Lung (tissue), 12 donors: ENCODE measurements around the gene HMGN4. TPM values are rescaled to one million over a fixed set of nuclear protein-coding genes. Genes with fewer than 3 reads are reported as not detected.
A peak's percentile ranks its signal among the peaks of the same experiment; 100 is the strongest.

Source experiments
- ATAC-seq: fragments of 200-7000 bp; cut with Tn5 transposase; one replicate; pipeline ENCODE4 v1.9.1; 2020; ENCODE audit warnings: moderate number of reproducible peaks; ENCODE audit not compliant: insufficient read depth, low FRiP score
- DNase-seq, 3 donors: peaks; one replicate each; pipeline ENCODE4 v3.0.0-alpha.2; 2013 to 2017
- H3K27ac ChIP-seq, 2 donors: one replicate each; pipeline ENCODE4 v1.5.1; 2013; ENCODE audit warnings: mild to moderate bottlenecking in 2 of 2, moderate library complexity in 2 of 2, control low read depth in 1 of 2, inconsistent platforms in 1 of 2, low read depth in 1 of 2, low read length in 1 of 2
- H3K27me3 ChIP-seq, 3 donors: one replicate each; pipeline ENCODE4 v1.5.1; 2013; ENCODE audit warnings: low read length in 2 of 3; ENCODE audit not compliant: control insufficient read depth in 3 of 3, insufficient read depth in 3 of 3
- H3K36me3 ChIP-seq, 4 donors: one replicate each; pipeline ENCODE4 v1.5.1; 2013; ENCODE audit warnings: low read length in 4 of 4, mild to moderate bottlenecking in 1 of 4, moderate library complexity in 1 of 4; ENCODE audit not compliant: control insufficient read depth in 4 of 4, insufficient read depth in 4 of 4
- H3K4me1 ChIP-seq, 5 donors: one replicate each; pipeline ENCODE4 v1.5.1; 2013; ENCODE audit warnings: low read length in 5 of 5, mild to moderate bottlenecking in 2 of 5, moderate library complexity in 1 of 5; ENCODE audit not compliant: control insufficient read depth in 5 of 5, insufficient read depth in 5 of 5
- H3K4me3 ChIP-seq: one replicate; pipeline ENCODE4 v1.5.1; 2013; ENCODE audit warnings: mild to moderate bottlenecking, control low read depth, moderate library complexity
- H3K9ac ChIP-seq, 2 donors: one replicate each; pipeline ENCODE4 v1.5.1; 2013; ENCODE audit warnings: low read length in 2 of 2, control low read depth in 1 of 2; ENCODE audit not compliant: insufficient read depth in 1 of 2
- H3K9me3 ChIP-seq, 4 donors: one replicate each; pipeline ENCODE4 v1.5.1; 2013; ENCODE audit warnings: low read length in 3 of 4, mild to moderate bottlenecking in 1 of 4, moderate library complexity in 1 of 4; ENCODE audit not compliant: control insufficient read depth in 4 of 4, insufficient read depth in 3 of 4
- CTCF ChIP-seq: IDR thresholded peaks from 2 replicates; pipeline ENCODE4 v1.5.1; 2012; ENCODE audit warnings: mild to moderate bottlenecking; ENCODE audit errors: control extremely low read depth, extremely low read depth
- WGBS, 2 donors: extraction: QIAGEN DNeasy Blood & Tissue Kit; methylation state at CpG; one replicate each; pipeline ENCODE4 v1.1.7; 2013; 5-methylcytosine and 5-hydroxymethylcytosine counted together
- polyA plus RNA-seq, 2 donors: library from polyadenylated mRNA; stranded (reverse); fragments of 200-250 nt; gene quantifications; one replicate each; pipeline ENCODE4 v1.2.1, GENCODE V29; 2013
- total RNA-seq, 2 donors: library from RNA; depleted of rRNA in 1 of 2; stranded (reverse); fragments of >200 nt in 1 of 2; gene quantifications; one replicate each; pipeline ENCODE4 v1.2.1, GENCODE V29; 2014 to 2021
- donor health status: control.
- donor health status: control.
- donor health status: Bipolar disorder and iron deficiency.
- donor health status: healthy.
- donor health status: DM: yes; HTN: yes; CAD: no.

The HMGN4 gene
- total and polyA plus RNA-seq, 4 donors = 16.1 to 73.3 (median 54.2) TPM

GRCh38 chr6:26553635-26554446, 15.7 kb downstream of the HMGN4 start:
- ATAC-seq (peak; percentile 75), DNase-seq (peak; percentile 86 to 94 (median 93))
- Histone ChIP-seq H3K9ac (peak overlapping the region in 1 of 2 donors; percentile 83), H3K4me3 (peak overlapping the region; percentile 28), H3K27ac (peak overlapping the region; percentile 20 to 86), H3K27me3 (no peaks in the 10 kb centered on the region), H3K4me1 (peaks cover 0 to 17% (median 0%) of the 10 kb centered on the region in 5 donors), H3K36me3 (no peaks in the 10 kb centered on the region), H3K9me3 (no peaks in the 10 kb centered on the region)
- WGBS, 2 donors = 0% methylated on average over 19 of the region's 19 CpGs
- TF ChIP-seq CTCF = no peak

- Histone ChIP-seq H3K27ac (peak overlapping the region in 1 of 2 donors; percentile 67), H3K9me3 (no peaks in the 10 kb centered on the region), H3K36me3 (no peaks in the 10 kb centered on the region), H3K27me3 (no peaks in the 10 kb centered on the region), H3K4me1 (peaks cover 0 to 17% (median 0%) of the 10 kb centered on the region in 5 donors), H3K4me3 (no peak overlapping the region), H3K9ac (no peak overlapping the region)
- ATAC-seq = no peak
- 24 to 25% methylated on average over 1 of the region's 1 CpG for WGBS, 2 donors
- no peak for DNase-seq
- TF ChIP-seq CTCF = no peak
Measured at GRCh38 chr6:26554447-26554696, 16.2 kb downstream of the HMGN4 start.

GRCh38 chr6:26554697-26555504, 16.7 kb downstream of the HMGN4 start:
- peak overlapping the region; percentile 22 to 67 for H3K27ac ChIP-seq
- no peak for TF ChIP-seq CTCF
- 8 to 15% methylated on average over 27 of the region's 27 CpGs for WGBS, 2 donors
- no peaks in the 10 kb centered on the region for H3K9me3 ChIP-seq
- ATAC-seq (no peak), DNase-seq (peak; percentile 52 to 77 (median 60))
- no peaks in the 10 kb centered on the region for H3K27me3 ChIP-seq
- peaks cover 0 to 15% (median 0%) of the 10 kb centered on the region in 5 donors for H3K4me1 ChIP-seq
- H3K4me3 ChIP-seq = no peak overlapping the region
- H3K36me3 ChIP-seq = no peaks in the 10 kb centered on the region
- H3K9ac ChIP-seq = no peak overlapping the region
